ENCODE results near the gene FOXC1.

FOXC1 gene

DNA sequence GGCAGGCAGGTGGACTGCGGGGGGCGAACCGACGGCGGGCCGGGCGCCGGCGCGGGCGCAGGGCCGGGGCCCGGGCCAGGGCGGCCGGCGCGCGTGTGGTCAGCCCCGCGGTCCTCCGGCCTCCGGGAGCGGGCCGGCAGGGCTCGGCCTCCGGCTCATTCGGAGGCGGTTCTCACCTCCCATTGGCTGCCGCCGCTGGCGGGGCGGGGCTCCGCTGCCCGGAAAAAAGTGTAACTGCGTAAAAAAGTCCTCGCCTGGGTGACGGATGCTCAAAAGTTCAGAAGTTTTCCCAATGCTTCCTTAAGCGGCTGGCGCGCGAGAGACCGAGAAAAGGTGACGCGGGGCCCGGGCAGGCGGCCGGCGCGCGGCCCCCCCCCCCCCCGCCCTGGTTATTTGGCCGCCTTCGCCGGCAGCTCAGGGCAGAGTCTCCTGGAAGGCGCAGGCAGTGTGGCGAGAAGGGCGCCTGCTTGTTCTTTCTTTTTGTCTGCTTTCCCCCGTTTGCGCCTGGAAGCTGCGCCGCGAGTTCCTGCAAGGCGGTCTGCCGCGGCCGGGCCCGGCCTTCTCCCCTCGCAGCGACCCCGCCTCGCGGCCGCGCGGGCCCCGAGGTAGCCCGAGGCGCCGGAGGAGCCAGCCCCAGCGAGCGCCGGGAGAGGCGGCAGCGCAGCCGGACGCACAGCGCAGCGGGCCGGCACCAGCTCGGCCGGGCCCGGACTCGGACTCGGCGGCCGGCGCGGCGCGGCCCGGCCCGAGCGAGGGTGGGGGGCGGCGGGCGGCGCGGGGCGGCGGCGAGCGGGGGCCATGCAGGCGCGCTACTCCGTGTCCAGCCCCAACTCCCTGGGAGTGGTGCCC is at the start of gene FOXC1:
FOXC1 (plus strand) TSS at position 268 of the 849 bp plus-strand sequence; CDS start at position 799, 531 bp downstream.
- TF ChIP-seq, protein P1, sequence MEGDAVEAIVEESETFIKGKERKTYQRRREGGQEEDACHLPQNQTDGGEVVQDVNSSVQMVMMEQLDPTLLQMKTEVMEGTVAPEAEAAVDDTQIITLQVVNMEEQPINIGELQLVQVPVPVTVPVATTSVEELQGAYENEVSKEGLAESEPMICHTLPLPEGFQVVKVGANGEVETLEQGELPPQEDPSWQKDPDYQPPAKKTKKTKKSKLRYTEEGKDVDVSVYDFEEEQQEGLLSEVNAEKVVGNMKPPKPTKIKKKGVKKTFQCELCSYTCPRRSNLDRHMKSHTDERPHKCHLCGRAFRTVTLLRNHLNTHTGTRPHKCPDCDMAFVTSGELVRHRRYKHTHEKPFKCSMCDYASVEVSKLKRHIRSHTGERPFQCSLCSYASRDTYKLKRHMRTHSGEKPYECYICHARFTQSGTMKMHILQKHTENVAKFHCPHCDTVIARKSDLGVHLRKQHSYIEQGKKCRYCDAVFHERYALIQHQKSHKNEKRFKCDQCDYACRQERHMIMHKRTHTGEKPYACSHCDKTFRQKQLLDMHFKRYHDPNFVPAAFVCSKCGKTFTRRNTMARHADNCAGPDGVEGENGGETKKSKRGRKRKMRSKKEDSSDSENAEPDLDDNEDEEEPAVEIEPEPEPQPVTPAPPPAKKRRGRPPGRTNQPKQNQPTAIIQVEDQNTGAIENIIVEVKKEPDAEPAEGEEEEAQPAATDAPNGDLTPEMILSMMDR (IDR thresholded peaks at IDR 0.05; ENCODE audit: control insufficient read depth, extremely low read depth, insufficient read depth) = no peak
- peak; percentile 21 for DNase-seq (ENCODE audit: low read depth)
- peak within 1 kb of the TSS; percentile 46 for H3K4me3 ChIP-seq (ENCODE audit: low read depth, low read length)

- DNase-seq (ENCODE audit: low read depth) = no peak
- TF ChIP-seq, protein P1 (IDR thresholded peaks at IDR 0.05; ENCODE audit: control insufficient read depth, extremely low read depth, insufficient read depth) = no peak
- H3K4me3 ChIP-seq (ENCODE audit: low read depth, low read length) = no peak overlapping the region
Measured at GRCh38 chr6:1560281-1561058, 49.2 kb upstream of the FOXC1 start.

DNA sequence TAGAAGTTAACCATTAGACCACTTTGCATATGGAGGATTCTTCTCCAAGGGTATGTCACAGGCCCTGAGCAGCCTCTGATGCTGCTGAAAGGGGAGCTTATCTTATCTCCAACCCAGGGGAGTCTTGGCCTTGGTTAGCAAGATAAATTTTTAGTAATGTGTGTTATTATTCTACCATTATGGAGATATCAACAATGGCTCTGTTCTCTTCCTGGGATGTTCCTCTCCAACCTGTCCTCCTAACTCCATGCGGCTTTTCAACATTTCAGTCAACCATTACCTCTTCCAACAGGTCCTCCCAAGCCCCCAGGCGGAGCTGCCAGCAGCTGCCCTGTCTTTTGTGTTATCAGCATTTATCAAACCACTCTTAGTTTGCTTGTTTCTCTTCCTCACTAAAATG is 48.4 kb upstream of the FOXC1 start:
- TF ChIP-seq, protein P1 (IDR thresholded peaks at IDR 0.05; ENCODE audit: control insufficient read depth, extremely low read depth, insufficient read depth) = no peak
- no peak for DNase-seq (ENCODE audit: low read depth)
- no peak overlapping the region for H3K4me3 ChIP-seq (ENCODE audit: low read depth, low read length)

- TF ChIP-seq, protein P1 (IDR thresholded peaks at IDR 0.05; ENCODE audit: control insufficient read depth, extremely low read depth, insufficient read depth) = no peak
- H3K4me3 ChIP-seq (ENCODE audit: low read depth, low read length) = no peak overlapping the region
- no peak for DNase-seq (ENCODE audit: low read depth)
Measured at GRCh38 chr6:1562171-1562955, 47.4 kb upstream of the FOXC1 start.

DNA sequence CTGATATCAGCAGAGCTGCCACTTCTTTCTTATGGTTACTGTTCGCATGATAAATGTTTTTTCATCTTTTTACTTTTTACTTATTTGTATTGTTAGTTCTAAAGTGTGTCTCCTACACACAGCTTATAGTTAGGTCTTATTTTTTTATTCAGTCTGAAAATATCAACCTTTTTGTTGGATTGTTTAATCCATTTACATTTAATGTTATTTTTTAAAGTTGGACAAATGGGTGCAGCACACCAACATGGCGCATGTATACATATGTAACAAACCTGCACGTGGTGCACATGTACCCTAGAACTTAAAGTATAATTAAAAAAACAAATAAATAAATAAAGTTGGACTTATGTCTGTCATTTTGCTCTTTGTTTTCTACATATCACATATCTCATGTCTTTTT is 40.3 kb upstream of the FOXC1 start:
- DNase-seq (ENCODE audit: low read depth) = no peak
- TF ChIP-seq, protein P1 (IDR thresholded peaks at IDR 0.05; ENCODE audit: control insufficient read depth, extremely low read depth, insufficient read depth) = no peak
- H3K4me3 ChIP-seq (ENCODE audit: low read depth, low read length) = no peak overlapping the region

DNA sequence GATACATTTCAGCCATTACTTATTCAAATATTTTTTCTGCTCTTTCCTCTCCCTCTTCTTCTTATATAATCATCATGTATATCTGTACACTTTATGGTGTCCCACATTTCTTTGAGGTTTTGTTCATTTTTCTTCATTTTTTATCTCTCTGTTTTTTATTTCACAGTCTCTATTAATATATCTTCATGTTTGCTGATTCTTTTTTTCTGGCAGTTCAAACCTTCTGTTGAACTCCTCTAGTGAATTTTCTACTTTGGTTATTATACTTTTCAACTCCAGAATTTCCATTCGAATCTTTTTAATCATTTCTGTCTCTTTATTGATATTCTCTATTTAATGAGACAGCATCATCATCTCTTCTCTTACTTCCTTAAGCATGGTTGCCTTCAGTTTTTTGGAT is 38.9 kb upstream of the FOXC1 start:
- TF ChIP-seq, protein P1 (IDR thresholded peaks at IDR 0.05; ENCODE audit: control insufficient read depth, extremely low read depth, insufficient read depth) = no peak
- no peak for DNase-seq (ENCODE audit: low read depth)
- H3K4me3 ChIP-seq (ENCODE audit: low read depth, low read length) = no peak overlapping the region

Measured in LNCaP clone FGC (cell line).